ENCODE measurements around the gene DYSF. TPM values are rescaled to one million over a fixed set of nuclear protein-coding genes. Genes with fewer than 3 reads are reported as not detected.

Gene DYSF
- total and polyA plus RNA-seq, 8 donors, result 1.1 to 5.5 (median 2.1) TPM

GRCh38 chr2:71563872-71564271 is 110.5 kb downstream of the DYSF start:
- Histone ChIP-seq H3K4me1 (no peaks in the 10 kb centered on the region), H3K9me3 (no peaks in the 10 kb centered on the region), H3K36me3 (no peaks in the 10 kb centered on the region), H3K27me3 (no peaks in the 10 kb centered on the region), H3K4me3 (no peak overlapping the region), H3K27ac (no peak overlapping the region)
- ATAC-seq (no peak), DNase-seq (no peak), FAIRE-seq (no peak)
- TF ChIP-seq, protein P1, sequence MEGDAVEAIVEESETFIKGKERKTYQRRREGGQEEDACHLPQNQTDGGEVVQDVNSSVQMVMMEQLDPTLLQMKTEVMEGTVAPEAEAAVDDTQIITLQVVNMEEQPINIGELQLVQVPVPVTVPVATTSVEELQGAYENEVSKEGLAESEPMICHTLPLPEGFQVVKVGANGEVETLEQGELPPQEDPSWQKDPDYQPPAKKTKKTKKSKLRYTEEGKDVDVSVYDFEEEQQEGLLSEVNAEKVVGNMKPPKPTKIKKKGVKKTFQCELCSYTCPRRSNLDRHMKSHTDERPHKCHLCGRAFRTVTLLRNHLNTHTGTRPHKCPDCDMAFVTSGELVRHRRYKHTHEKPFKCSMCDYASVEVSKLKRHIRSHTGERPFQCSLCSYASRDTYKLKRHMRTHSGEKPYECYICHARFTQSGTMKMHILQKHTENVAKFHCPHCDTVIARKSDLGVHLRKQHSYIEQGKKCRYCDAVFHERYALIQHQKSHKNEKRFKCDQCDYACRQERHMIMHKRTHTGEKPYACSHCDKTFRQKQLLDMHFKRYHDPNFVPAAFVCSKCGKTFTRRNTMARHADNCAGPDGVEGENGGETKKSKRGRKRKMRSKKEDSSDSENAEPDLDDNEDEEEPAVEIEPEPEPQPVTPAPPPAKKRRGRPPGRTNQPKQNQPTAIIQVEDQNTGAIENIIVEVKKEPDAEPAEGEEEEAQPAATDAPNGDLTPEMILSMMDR (IDR thresholded peaks at IDR 0.05), result no peak
- intact Hi-C loops (cut with DNase I), result no loop called here
- 86 to 93% methylated on average over 11 of the region's 11 CpGs for WGBS, 2 donors

GRCh38 chr2:71564361-71564760 is 111.0 kb downstream of the DYSF start:
- intact Hi-C loops (cut with DNase I), result no loop called here
- Histone ChIP-seq H3K36me3 (no peaks in the 10 kb centered on the region), H3K4me3 (no peak overlapping the region), H3K9me3 (no peaks in the 10 kb centered on the region), H3K27me3 (no peaks in the 10 kb centered on the region), H3K27ac (no peak overlapping the region), H3K4me1 (no peaks in the 10 kb centered on the region)
- DNase-seq, result no peak
- FAIRE-seq, result no peak
- TF ChIP-seq, protein P1 (IDR thresholded peaks at IDR 0.05), result no peak
- no peak for ATAC-seq
- 87% methylated on average over 5 of the region's 5 CpGs for WGBS, 2 donors

- no peaks in the 10 kb centered on the region for H3K9me3 ChIP-seq
- no peak overlapping the region for H3K27ac ChIP-seq
- intact Hi-C loops (cut with DNase I), result no loop called here
- DNase-seq (no peak), FAIRE-seq (no peak), ATAC-seq (no peak)
- no peaks in the 10 kb centered on the region for H3K36me3 ChIP-seq
- no peak overlapping the region for H3K4me3 ChIP-seq
- WGBS, 2 donors, result 83 to 86% methylated on average over 7 of the region's 7 CpGs
- no peaks in the 10 kb centered on the region for H3K27me3 ChIP-seq
- no peaks in the 10 kb centered on the region for H3K4me1 ChIP-seq
- TF ChIP-seq, protein P1 (IDR thresholded peaks at IDR 0.05), result no peak
These were observed 111.4 kb downstream of the DYSF start for GRCh38 chr2:71564790-71565189.

- no peaks in the 10 kb centered on the region for H3K9me3 ChIP-seq
- DNase-seq (no peak), FAIRE-seq (no peak), ATAC-seq (no peak)
- no peak overlapping the region for H3K4me3 ChIP-seq
- no peak overlapping the region for H3K27ac ChIP-seq
- 72 to 75% methylated on average over 9 of the region's 9 CpGs for WGBS, 2 donors
- H3K27me3 ChIP-seq, result no peaks in the 10 kb centered on the region
- no peaks in the 10 kb centered on the region for H3K4me1 ChIP-seq
- no peaks in the 10 kb centered on the region for H3K36me3 ChIP-seq
- TF ChIP-seq, protein P1 (IDR thresholded peaks at IDR 0.05), result no peak
- intact Hi-C loops (cut with DNase I), result no loop called here
These were observed 113.0 kb downstream of the DYSF start for GRCh38 chr2:71566372-71566771.

DNA sequence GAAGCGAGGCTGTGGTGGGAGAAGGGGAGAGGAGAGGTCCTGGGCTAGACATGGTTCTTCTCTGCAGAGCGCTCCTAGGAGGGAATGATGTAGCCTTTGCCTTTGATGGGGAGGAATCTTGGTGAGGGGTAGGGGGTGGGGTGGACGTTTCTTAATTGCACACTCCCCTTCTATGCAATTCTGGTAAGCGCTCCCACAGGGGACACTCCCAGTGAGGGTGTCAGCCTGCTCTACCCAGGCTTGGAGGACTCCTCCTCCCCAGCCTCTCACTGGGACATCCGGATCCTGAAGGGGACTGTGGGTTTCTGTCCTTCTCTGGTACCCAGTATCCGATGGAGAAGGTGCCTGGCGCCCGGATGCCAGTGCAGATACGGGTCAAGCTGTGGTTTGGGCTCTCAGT is 114.3 kb downstream of the DYSF start:
- TF ChIP-seq, protein P1 (IDR thresholded peaks at IDR 0.05), result no peak
- Histone ChIP-seq H3K4me1 (no peaks in the 10 kb centered on the region), H3K27ac (no peak overlapping the region), H3K27me3 (no peaks in the 10 kb centered on the region), H3K9me3 (no peaks in the 10 kb centered on the region), H3K4me3 (no peak overlapping the region), H3K36me3 (no peaks in the 10 kb centered on the region)
- intact Hi-C loops (cut with DNase I), result no loop called here
- FAIRE-seq (no peak), DNase-seq (no peak), ATAC-seq (no peak)
- 68 to 76% methylated on average over 9 of the region's 9 CpGs for WGBS, 2 donors
